Glutamatergic neuron (in vitro differentiated cells): ENCODE results near the gene TMEM26. TPM values are rescaled to one million over a fixed set of nuclear protein-coding genes. Genes with fewer than 3 reads are reported as not detected.
A peak's percentile ranks its signal among the peaks of the same experiment; 100 is the strongest.

Experiments
- DNase-seq: peaks from one replicate; pipeline ENCODE4 v3.0.0; 2022
- H3K27ac Mint-ChIP-seq: one replicate; pipeline ENCODE4 v1.8.0; 2020; ENCODE audit warnings: mild to moderate bottlenecking, mixed read lengths, inconsistent platforms; ENCODE audit not compliant: unreplicated experiment
- H3K27me3 Mint-ChIP-seq: one replicate; pipeline ENCODE4 v1.8.0; 2020; ENCODE audit warnings: mild to moderate bottlenecking, moderate library complexity, mixed read lengths, inconsistent platforms; ENCODE audit not compliant: unreplicated experiment
- H3K36me3 Mint-ChIP-seq: one replicate; pipeline ENCODE4 v1.8.0; 2020; ENCODE audit warnings: mild to moderate bottlenecking, mixed read lengths, inconsistent platforms; ENCODE audit not compliant: unreplicated experiment
- H3K4me1 Mint-ChIP-seq: one replicate; pipeline ENCODE4 v1.8.0; 2020; ENCODE audit warnings: mild to moderate bottlenecking, low read depth, mixed read lengths, inconsistent platforms; ENCODE audit not compliant: unreplicated experiment
- H3K4me3 Mint-ChIP-seq: one replicate; pipeline ENCODE4 v1.8.0; 2020; ENCODE audit warnings: mild to moderate bottlenecking, mixed read lengths, inconsistent platforms; ENCODE audit not compliant: unreplicated experiment
- H3K9me3 Mint-ChIP-seq: one replicate; pipeline ENCODE4 v1.8.0; 2020; ENCODE audit warnings: mild to moderate bottlenecking, moderate library complexity, mixed read lengths, inconsistent platforms; ENCODE audit not compliant: unreplicated experiment
- CTCF ChIP-seq: fragments of 200-600 bp; sonication (generic); IDR thresholded peaks from one replicate; pipeline ENCODE4 v1.5.0; 2021; ENCODE audit not compliant: partially characterized antibody, unreplicated experiment
- total RNA-seq: library from RNA; stranded (reverse); fragmentation: NEBNext Ultra II Directional; extraction: Animal tissue kit (Norgen Biotek cat#: 25700); gene quantifications from one replicate; pipeline ENCODE4 v1.2.1, GENCODE V29; 2021; ENCODE audit not compliant: unreplicated experiment

The TMEM26 gene
- total RNA-seq, 1 donor from 2014 or later, result not detected

DNA sequence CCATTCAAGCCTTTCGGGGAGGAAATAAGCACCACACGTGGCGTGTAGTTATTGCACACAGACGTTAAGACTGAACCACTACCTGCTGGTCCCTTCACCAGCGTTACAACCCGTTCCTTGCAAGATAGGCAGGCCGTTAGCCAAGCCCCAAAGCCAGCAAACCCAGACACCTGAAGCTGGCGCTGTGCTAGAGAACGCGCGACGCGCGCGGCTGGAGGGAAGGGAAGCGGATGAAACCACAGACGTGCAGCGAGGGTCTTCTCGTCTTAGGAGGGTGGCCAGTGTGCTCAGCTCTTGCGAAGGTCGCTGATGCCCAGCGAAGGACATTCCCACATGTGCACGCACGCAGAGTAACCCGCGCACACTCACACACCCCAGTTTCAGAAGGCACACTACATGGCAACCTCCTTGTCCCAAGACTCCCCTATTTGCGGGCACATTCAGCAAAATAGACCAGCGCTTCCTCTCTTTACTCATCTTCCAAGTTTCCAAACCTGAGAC lies 980 bp downstream of the TMEM26 start:
- peak; percentile 49 for DNase-seq
- no peak for TF ChIP-seq CTCF
- no peak overlapping the region for H3K27ac Mint-ChIP-seq
- no peaks in the 10 kb centered on the region for H3K9me3 Mint-ChIP-seq
- H3K4me1 Mint-ChIP-seq, result peaks cover 5% of the 10 kb centered on the region
- no peaks in the 10 kb centered on the region for H3K36me3 Mint-ChIP-seq
- peaks cover 11% of the 10 kb centered on the region for H3K27me3 Mint-ChIP-seq
- peak overlapping the region; percentile 91 for H3K4me3 Mint-ChIP-seq

DNA sequence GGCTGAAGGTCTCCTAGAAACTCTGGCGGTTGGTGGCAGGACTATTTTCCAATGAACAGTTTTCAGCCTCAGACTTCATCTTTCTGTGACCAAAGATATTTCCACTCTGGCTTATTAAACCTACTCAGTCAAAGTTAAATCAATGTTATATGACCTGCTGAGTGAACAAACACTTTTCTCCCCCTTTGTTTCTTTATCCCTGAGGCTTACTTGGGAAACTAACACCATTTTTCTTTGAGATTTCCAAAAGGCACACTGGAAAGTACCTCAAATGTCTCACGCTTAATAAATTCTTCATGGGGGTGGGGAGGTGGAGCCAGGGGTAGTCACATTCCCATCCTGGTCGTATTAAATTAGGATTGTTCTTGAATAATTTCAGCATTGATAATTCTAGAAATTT lies 1.8 kb downstream of the TMEM26 start:
- no peaks in the 10 kb centered on the region for H3K36me3 Mint-ChIP-seq
- H3K27ac Mint-ChIP-seq, result no peak overlapping the region
- peaks cover 11% of the 10 kb centered on the region for H3K27me3 Mint-ChIP-seq
- peaks cover 5% of the 10 kb centered on the region for H3K4me1 Mint-ChIP-seq
- no peak for TF ChIP-seq CTCF
- no peak overlapping the region for H3K4me3 Mint-ChIP-seq
- no peak for DNase-seq
- H3K9me3 Mint-ChIP-seq, result no peaks in the 10 kb centered on the region

DNA sequence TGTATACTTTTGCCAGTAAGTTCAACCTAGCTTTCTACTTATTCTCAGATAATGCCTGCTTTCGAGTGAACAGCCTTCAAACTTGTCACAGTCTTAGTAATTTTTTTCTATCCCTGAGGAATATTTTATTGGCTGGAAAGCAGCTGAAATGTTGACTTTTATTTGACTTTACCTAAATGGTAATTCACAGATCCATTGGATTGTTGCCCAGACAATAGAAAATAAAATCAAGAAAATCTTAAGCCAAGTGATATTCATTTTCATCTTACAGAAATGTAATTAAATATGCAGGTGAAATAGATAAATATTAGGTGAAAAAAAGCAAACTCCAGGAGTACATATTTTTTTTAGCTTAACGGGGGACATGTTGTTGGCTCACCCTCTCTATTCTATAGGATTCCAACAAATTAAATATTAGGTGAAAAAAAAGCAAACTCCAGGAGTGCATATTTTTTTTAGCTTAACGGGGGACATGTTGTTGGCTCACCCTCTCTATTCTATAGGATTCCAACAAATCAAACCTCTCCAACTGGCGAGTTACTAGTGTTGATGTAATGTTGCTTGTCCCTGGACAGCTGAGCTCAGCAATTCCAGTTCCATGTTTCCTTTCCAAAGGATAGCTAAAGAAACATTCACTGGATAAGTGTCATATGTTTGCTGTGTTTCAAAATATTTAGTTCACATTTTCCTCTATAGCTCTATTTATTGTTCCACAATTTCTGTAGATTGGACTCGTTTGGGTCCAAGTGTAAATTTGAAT lies 4.2 kb downstream of the TMEM26 start:
- no peaks in the 10 kb centered on the region for H3K9me3 Mint-ChIP-seq
- no peak for TF ChIP-seq CTCF
- no peak for DNase-seq
- H3K36me3 Mint-ChIP-seq, result no peaks in the 10 kb centered on the region
- no peak overlapping the region for H3K4me3 Mint-ChIP-seq
- H3K27me3 Mint-ChIP-seq, result peaks cover 8% of the 10 kb centered on the region
- H3K27ac Mint-ChIP-seq, result no peak overlapping the region
- H3K4me1 Mint-ChIP-seq, result peaks cover 5% of the 10 kb centered on the region

- no peaks in the 10 kb centered on the region for H3K9me3 Mint-ChIP-seq
- no peak overlapping the region for H3K4me3 Mint-ChIP-seq
- peaks cover 5% of the 10 kb centered on the region for H3K4me1 Mint-ChIP-seq
- peaks cover 8% of the 10 kb centered on the region for H3K27me3 Mint-ChIP-seq
- no peak overlapping the region for H3K27ac Mint-ChIP-seq
- no peak for TF ChIP-seq CTCF
- no peaks in the 10 kb centered on the region for H3K36me3 Mint-ChIP-seq
- no peak for DNase-seq
These were observed 5.1 kb downstream of the TMEM26 start for GRCh38 chr10:61448091-61448490.

DNA sequence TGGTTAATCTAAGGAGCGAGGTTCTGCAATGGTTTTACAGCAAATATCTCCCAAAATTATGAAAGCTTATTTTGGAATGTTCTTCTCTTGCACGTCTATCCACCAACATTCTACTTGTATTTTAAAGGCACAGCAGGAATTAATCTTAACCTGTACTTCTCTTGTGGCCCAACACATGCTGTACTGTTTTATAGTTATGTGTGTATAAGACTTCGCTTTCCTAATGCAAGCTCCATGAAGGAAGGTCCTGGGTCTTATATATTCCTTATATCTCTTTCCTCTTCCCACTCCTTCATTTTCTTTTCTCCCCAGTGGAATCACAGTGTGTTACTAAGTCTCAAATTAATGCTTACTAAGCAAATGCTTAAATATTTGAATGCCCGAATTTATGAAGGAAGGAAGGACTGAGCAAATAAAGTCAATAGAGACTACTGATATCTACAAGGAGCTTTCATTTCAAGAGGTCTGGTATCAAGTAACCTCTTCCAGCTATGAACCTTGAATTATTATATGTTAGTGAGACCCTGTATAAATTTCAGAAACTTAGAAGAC lies 14.0 kb downstream of the TMEM26 start:
- Mint-ChIP-seq H3K27ac (no peak overlapping the region), H3K4me1 (no peaks in the 10 kb centered on the region), H3K36me3 (no peaks in the 10 kb centered on the region), H3K27me3 (no peaks in the 10 kb centered on the region), H3K4me3 (no peak overlapping the region), H3K9me3 (no peaks in the 10 kb centered on the region)
- DNase-seq, result no peak
- no peak for TF ChIP-seq CTCF
